Renal cortex interstitium (tissue), 11 donors: Measurements from ENCODE around the gene HCK. TPM values are rescaled to one million over a fixed set of nuclear protein-coding genes. Genes with fewer than 3 reads are reported as not detected.

ENCODE experiments used
- DNase-seq, 11 donors: peaks; one replicate each; pipeline ENCODE4 v3.0.0-alpha.2; 2013; ENCODE audit warnings: low read depth in 9 of 11, low spot score in 4 of 11; ENCODE audit errors: extremely low read depth in 1 of 11
- polyA plus RNA-seq, 3 donors: library from polyadenylated mRNA; unstranded; fragments of 120-200 nt; gene quantifications; one replicate each; pipeline ENCODE4 v1.2.1, GENCODE V29; 2013; ENCODE audit not compliant: insufficient read length in 3 of 3

HCK gene
- polyA plus RNA-seq, 3 donors = 2.2 to 3.3 (median 3.2) TPM

- DNase-seq = no peak
Observed at GRCh38 chr20:32051720-32052089, 337 bp upstream of the HCK start.

DNA sequence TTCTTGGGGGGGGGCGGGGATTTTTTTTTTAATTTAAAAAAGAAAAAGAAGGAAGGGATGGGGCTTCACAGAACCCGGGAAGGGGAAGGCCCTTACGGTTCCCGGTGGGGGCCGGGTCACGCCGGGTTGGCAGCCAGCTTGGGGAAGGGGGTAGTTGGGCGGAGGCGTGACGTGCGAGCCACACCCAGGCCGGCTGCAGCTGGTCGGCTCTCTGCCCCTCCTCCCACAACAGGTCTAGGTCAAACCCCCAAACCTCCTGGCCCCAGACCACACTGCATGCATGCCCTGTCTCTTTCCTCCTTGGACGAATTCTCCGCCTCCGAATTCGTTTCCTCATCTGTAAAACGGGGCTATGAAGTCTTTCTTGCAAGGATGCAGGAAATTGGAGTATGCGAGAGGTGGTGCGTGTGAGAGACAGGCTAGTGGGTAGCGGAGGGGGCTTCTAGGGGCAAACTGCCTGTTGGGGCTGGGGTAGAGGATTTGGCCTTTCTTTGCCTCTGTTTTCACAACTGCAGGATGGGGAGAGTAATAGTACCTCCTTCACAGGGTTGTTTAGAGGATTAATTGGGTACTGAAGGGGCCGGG is 828 bp downstream of the HCK start:
- no peak for DNase-seq

DNA sequence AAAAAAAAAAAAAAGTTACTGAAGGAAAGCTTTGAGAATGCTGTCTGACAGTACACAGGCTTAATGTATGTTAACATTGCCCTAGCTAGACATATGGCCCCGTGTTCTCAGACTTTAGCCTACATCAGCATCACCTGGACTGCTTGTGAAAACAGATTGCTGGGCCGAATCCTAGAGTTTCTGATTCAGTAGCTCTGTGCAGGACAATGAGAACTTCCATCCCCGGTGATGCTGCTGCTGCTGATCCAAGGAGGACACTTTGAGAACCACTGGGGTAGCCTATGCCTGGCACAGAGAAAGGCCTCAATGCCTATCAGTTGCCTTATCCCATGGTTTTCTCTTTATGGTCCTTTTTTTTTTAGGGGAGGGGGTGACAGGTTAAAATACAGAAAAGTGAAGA is 1.6 kb downstream of the HCK start:
- DNase-seq = no peak

DNA sequence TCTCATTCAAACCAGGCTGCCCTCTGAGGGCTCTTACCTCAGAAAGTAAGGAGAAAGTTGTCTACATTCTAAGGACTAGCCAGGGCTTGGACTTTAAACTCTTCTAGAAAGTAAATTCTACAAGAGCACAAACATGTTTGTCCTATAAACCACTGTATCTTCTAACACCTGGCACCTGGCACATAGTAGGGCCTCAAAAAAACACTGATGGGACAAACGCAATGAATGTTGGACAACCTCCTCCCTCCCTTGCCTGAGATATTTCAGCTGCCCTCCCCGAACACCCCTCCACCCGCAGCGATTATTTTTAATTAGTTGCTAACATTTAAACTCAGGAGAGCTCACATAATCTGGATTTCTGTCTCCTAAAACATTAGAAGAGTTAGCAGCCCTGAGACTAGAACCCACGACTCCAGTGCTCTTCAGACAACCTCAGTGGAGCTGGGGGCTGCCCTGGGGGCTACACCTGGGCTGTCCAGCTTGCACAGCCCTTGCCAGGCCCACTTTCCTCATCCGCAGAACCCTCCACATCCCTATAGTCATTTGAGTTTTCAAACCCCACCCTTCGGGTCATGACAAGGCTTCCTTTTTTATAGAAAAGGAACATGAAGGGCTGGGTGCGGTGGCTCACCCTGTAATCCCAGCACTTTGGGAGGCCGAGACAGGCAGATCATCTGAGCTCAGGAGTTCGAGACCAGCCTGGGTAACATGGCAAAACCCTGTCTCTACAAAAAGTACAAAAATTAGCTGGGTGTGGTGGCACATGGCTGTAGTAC is 4.9 kb downstream of the HCK start:
- no peak for DNase-seq

GRCh38 chr20:32057656-32058184 is 5.7 kb downstream of the HCK start:
- no peak for DNase-seq

GRCh38 chr20:32059189-32059588 is 7.1 kb downstream of the HCK start:
- DNase-seq = no peak

DNA sequence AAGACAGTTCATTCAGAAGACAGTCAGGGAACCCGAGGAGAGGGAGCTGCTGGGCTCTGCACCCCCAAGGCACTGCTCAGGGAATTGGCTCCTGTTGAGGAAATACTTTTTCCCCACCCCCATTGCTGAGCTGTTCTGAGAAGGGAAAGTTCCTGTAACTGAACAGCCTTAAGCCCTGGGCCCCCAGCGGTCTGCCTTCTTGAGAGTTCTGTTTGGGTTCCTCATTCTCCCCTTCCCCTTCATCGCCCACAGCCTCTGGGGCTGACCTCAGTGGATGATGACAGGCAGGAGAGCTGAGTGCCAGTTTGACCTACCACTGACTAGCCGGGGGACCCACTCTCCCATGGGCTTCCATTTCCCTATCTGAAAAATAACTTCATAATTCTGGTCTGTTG is 10.7 kb downstream of the HCK start:
- no peak for DNase-seq

DNA sequence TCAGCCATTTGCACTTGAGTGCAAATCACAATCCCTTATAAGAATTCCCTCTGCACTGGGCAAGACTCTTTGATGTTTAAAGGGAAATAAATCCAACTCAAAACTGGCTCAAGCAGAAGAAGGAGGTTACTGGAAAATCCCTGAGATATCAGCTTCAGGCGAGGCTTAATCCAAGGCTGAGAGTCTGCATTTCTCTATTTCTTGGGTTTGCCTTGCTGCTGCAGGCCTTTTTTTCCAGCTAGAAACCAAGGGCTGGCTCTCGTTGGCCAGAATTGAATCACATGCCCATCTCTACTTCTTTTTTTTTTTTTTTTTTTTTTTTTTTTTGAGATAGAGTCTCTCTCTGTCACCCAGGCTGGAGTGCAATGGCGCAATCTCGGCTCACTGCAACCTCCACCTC is 11.7 kb downstream of the HCK start:
- no peak for DNase-seq

- peak in 8 of 11 donors; percentile 29 to 61 (median 45) for DNase-seq
Observed at GRCh38 chr20:32064667-32065066, 12.6 kb downstream of the HCK start.

- peak in 1 of 11 donors; percentile 15 for DNase-seq
Observed at GRCh38 chr20:32067234-32067821, 15.3 kb downstream of the HCK start.

DNA sequence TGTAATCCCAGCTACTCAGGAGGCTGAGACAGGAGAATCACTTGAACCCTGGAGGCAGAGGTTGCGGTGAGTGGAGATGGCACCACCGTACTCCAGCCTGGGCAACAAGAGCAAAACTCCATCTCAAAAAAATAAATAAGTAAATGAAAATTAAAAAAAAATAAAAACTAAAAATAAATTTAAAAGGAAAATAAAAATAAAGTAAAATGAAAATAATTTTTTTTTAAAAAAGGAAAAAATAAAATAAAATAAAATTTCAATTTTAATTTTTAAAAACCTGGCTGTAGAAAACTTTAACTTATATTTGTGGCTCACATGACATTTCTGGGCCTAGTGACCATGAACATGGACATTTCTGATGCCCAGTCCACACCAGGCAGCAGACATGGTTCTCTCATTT is 16.1 kb downstream of the HCK start:
- no peak for DNase-seq

- no peak for DNase-seq
Observed at GRCh38 chr20:32069711-32070110, 17.7 kb downstream of the HCK start.

DNA sequence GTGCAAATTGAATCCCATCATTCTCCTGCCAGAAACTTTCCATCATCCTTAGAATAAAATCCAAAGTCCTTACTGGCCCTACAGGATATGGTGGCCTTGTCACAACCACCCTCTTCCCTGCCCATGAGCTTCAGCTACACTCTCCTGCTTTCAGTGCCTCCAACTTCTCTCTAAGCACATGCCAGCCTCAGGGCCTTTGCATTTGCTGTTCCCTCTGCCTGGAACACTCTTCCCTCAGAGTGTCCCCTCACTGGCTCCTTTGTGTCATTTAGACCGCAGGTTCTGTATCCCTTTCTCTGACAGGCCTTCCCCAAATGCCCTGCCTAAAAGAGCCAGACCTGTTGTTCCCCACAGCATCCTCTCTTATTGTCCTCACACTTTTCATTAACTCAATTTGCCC is 18.2 kb downstream of the HCK start:
- no peak for DNase-seq

DNA sequence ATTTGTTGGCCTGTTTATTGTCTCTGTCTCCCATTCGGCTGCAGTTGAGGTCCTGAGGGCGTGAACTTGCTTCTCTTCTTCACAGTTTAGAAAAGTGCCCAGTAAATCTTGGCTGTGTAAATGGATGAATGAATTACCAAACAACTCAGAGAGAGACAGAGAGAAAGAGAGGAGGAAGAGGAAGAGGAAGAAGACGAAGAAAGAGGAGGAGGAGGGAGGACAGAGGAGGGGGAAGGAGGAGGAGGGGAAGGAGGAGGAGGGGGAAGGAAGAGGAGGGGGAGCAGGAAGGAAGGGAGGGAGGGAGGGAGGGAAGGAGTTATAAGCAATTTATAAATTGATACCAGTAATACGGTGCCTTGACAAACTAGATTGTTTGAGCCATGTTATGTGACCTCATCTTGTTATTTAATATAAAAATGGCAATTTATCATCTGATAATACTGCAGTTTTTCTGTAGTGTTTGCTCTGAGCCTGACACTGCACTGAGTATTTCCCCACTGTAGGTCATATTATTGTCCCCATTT is 18.7 kb downstream of the HCK start:
- DNase-seq = no peak

DNA sequence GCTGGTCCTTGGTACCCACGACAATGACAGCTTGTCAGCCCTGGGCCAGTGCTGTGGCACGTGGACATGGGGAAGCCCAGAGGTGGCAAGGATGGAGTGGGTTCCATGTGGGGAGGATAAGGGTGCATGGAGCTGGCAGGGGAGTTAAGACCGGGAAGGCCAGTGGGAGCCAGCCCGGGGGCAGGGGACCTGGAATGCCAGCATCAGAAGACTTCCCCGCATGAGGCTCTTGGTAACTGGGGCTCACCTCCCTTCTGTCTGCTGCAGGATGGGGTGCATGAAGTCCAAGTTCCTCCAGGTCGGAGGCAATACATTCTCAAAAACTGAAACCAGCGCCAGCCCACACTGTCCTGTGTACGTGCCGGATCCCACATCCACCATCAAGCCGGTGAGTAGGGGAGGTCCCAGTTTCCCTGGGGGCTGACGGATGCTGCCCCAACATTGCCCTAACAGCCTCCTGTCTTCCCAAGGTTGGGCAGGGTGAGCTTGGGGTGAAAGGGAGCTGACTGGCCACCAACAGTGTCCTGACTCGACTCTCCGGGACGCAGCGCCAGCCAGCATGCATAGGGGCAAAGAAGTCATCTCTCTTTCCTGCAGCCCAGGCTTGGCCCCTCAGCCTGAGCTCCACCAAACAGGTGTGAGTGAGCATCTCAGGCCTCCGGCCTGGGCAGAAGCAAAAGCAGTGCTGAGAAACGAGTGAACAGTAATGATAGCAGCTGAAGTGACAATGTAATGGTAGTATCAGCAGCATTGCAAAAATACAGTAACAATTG is 19.5 kb downstream of the HCK start:
- DNase-seq = no peak

DNA sequence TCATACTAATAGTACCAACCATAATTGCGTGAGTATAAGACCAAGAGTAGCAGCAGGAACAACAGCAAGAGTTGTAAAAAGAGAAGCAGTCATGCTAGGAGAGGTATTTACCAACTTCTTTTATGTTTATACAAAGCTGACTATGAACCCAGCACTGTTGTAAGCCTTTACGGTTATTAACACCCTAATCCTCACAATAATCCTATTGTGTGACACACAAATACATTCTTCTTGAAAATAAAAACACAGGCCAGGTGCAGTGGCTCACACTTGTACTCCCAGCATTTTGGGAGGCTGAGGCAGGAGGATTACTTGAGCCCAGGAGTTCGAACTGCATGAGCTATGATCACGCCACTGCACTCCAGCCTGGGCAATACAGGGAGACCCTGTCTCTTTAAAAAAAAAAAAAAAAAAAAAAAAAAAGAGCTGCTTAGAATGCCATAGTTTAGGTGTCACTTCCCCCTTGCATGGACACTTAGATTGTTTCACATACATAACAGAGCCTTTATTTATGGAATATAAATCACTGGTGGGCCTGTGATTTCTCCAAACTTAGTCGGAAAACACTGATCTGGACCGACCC is 20.2 kb downstream of the HCK start:
- no peak for DNase-seq

- no peak for DNase-seq
Observed at GRCh38 chr20:32075534-32075933, 23.5 kb downstream of the HCK start.

DNA sequence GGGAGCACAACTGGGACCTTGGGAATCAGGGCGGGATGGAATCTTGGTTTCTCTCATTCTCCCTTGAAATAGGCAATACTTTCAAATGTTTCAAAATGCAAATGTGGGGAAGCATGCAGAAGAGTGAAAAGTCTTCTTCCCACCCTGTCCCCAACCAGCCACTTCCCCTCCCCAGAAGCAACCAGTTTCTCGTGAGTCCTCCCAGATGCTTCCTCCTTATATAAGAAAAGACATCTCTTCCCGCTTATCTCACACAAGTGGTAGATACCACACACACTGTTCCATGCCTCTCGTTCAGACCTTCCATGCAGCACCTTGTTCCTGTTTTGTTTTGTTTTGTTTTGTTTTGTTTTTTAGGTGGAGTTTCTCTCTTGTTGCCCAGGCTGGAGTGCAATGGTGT is 25.1 kb downstream of the HCK start:
- DNase-seq = no peak

GRCh38 chr20:32078322-32078721 is 26.3 kb downstream of the HCK start:
- DNase-seq = no peak
